CD14-positive monocyte (primary cell): ENCODE results near the gene CDC45. TPM values are rescaled to one million over a fixed set of nuclear protein-coding genes. Genes with fewer than 3 reads are reported as not detected.

ENCODE experiments used
- DNase-seq, 3 donors: peaks; one replicate each; pipeline ENCODE4 v3.0.0-alpha.2; 2011 to 2022
- H2AFZ ChIP-seq: 2 replicates; pipeline ENCODE4 v1.6.0; 2012; ENCODE audit warnings: mild to moderate bottlenecking, low read depth, low read length, inconsistent platforms; ENCODE audit not compliant: insufficient read depth, poor library complexity, severe bottlenecking
- H3K27ac ChIP-seq, 2 donors: 1 replicate in 1 of 2; 2 replicates in 1 of 2; pipeline ENCODE4 v1.5.1; 2012 to 2013; ENCODE audit warnings: low read length in 2 of 2, control low read depth in 1 of 2, inconsistent platforms in 1 of 2, low read depth in 1 of 2, mild to moderate bottlenecking in 1 of 2
- H3K27me3 ChIP-seq, 2 donors: one replicate each; pipeline versions ENCODE4 v1.6.0 to v1.6.1; 2011 to 2013; ENCODE audit warnings: low read length in 2 of 2; ENCODE audit not compliant: control insufficient read depth in 2 of 2, insufficient read depth in 2 of 2
- H3K36me3 ChIP-seq, 2 donors: replicated peaks in 1 of 2; 1 replicate in 1 of 2; 2 replicates in 1 of 2; pipeline versions ENCODE4 v1.5.1 to v1.6.1; 2012 to 2013; ENCODE audit warnings: low read length in 2 of 2, control low read depth in 1 of 2, inconsistent platforms in 1 of 2, mild to moderate bottlenecking in 1 of 2; ENCODE audit not compliant: insufficient read depth in 2 of 2, control insufficient read depth in 1 of 2
- H3K4me1 ChIP-seq, 2 donors: 1 replicate in 1 of 2; 2 replicates in 1 of 2; pipeline versions ENCODE4 v1.5.1 to v1.6.1; 2012 to 2013; ENCODE audit warnings: low read length in 2 of 2, control low read depth in 1 of 2, inconsistent platforms in 1 of 2, mild to moderate bottlenecking in 1 of 2, moderate library complexity in 1 of 2; ENCODE audit not compliant: insufficient read depth in 2 of 2, control insufficient read depth in 1 of 2
- H3K4me2 ChIP-seq: replicated peaks from 2 replicates; pipeline ENCODE3; 2012; ENCODE audit warnings: low read length, moderate library complexity, mild to moderate bottlenecking; ENCODE audit not compliant: poor library complexity, severe bottlenecking; ENCODE audit errors: extremely low read depth
- H3K4me3 ChIP-seq, 3 experiments: fragments of 200-600 bp in 1 of 3; sonication (generic) in 1 of 3; replicated peaks in 1 of 3; 1 replicate in 2 of 3; 2 replicates in 1 of 3; pipeline ENCODE4 v1.5.1; 2011 to 2013; ENCODE audit warnings: low read length in 3 of 3, mild to moderate bottlenecking in 3 of 3, control low read depth in 2 of 3, low read depth in 2 of 3, inconsistent platforms in 1 of 3, moderate library complexity in 1 of 3
- H3K79me2 ChIP-seq: 2 replicates; pipeline ENCODE4 v1.6.0; 2012; ENCODE audit warnings: mild to moderate bottlenecking, control low read depth, inconsistent platforms, low read length, moderate library complexity; ENCODE audit not compliant: insufficient read depth
- H3K9ac ChIP-seq: 2 replicates; pipeline ENCODE4 v1.6.0; 2017; ENCODE audit warnings: low read length, mild to moderate bottlenecking; ENCODE audit not compliant: insufficient read depth, poor library complexity, severe bottlenecking
- H3K9me3 ChIP-seq, 2 donors: replicated peaks in 1 of 2; 1 replicate in 1 of 2; 2 replicates in 1 of 2; pipeline versions ENCODE4 v1.5.1 to v1.6.1; 2012 to 2013; ENCODE audit warnings: low read length in 2 of 2, control low read depth in 1 of 2; ENCODE audit not compliant: control insufficient read depth in 1 of 2, insufficient read depth in 1 of 2
- H4K20me1 ChIP-seq: 2 replicates; pipeline ENCODE4 v1.6.0; 2012; ENCODE audit warnings: mild to moderate bottlenecking, low read length, control low read depth, moderate library complexity; ENCODE audit not compliant: insufficient read depth
- H3K27ac Mint-ChIP-seq, 7 donors: one replicate each; pipeline ENCODE4 v1.8.0; 2020; ENCODE audit warnings: mild to moderate bottlenecking in 7 of 7, mixed read lengths in 7 of 7, moderate library complexity in 6 of 7, inconsistent platforms in 2 of 7
- H3K27me3 Mint-ChIP-seq, 3 donors: one replicate each; pipeline ENCODE4 v1.8.0; 2021 to 2022; ENCODE audit warnings: low read depth in 3 of 3, mild to moderate bottlenecking in 3 of 3, mixed read lengths in 3 of 3, moderate library complexity in 3 of 3, inconsistent platforms in 1 of 3
- H3K36me3 Mint-ChIP-seq, 2 donors: one replicate each; pipeline ENCODE4 v1.8.0; 2020; ENCODE audit warnings: mixed read lengths in 2 of 2, inconsistent platforms in 1 of 2, mild to moderate bottlenecking in 1 of 2
- H3K4me1 Mint-ChIP-seq: one replicate; pipeline ENCODE4 v1.8.0; 2020; ENCODE audit warnings: mild to moderate bottlenecking, mixed read lengths
- H3K4me3 Mint-ChIP-seq, 2 donors: one replicate each; pipeline ENCODE4 v1.8.0; 2020; ENCODE audit warnings: mild to moderate bottlenecking in 2 of 2, mixed read lengths in 2 of 2, moderate library complexity in 1 of 2
- H3K9me3 Mint-ChIP-seq, 7 donors: one replicate each; pipeline ENCODE4 v1.8.0; 2020 to 2022; ENCODE audit warnings: mixed read lengths in 7 of 7, mild to moderate bottlenecking in 6 of 7, moderate library complexity in 6 of 7, inconsistent platforms in 2 of 7
- WGBS: methylation state at CpG from one replicate; pipeline ENCODE4 v1.1.5; 2013; ENCODE audit warnings: missing lambda C conversion rate; ENCODE audit not compliant: insufficient coverage; 5-methylcytosine and 5-hydroxymethylcytosine counted together
- intact Hi-C, 2 donors: fragments of 100-400 bp; cut with micrococcal nuclease; formaldehyde crosslinking; loops; one replicate each; pipeline versions ENCODE4 v1.15.0 to v1.15.1; 2023
- polyA plus RNA-seq, 3 donors: library from polyadenylated mRNA; depleted of rRNA in 1 of 3; unstranded in 2 of 3; stranded (reverse) in 1 of 3; fragments of 300-500 nt in 2 of 3; fragments of >200 nt in 1 of 3; fragmentation: Illumina TruSeq in 2 of 3; gene quantifications; 1 replicate in 2 of 3; 2 replicates in 1 of 3; pipeline ENCODE4 v1.2.3, GENCODE V29; 2012 to 2021
- TF ChIP-seq, protein P1 (sequence below): fragments of 200-600 bp; IDR thresholded peaks from one replicate; pipeline ENCODE4 v1.8.0; 2022; ENCODE audit warnings: antibody characterized with exemption, mild to moderate bottlenecking

Gene CDC45
- polyA plus RNA-seq, 3 donors, result 0.04 TPM; not detected in 2

DNA sequence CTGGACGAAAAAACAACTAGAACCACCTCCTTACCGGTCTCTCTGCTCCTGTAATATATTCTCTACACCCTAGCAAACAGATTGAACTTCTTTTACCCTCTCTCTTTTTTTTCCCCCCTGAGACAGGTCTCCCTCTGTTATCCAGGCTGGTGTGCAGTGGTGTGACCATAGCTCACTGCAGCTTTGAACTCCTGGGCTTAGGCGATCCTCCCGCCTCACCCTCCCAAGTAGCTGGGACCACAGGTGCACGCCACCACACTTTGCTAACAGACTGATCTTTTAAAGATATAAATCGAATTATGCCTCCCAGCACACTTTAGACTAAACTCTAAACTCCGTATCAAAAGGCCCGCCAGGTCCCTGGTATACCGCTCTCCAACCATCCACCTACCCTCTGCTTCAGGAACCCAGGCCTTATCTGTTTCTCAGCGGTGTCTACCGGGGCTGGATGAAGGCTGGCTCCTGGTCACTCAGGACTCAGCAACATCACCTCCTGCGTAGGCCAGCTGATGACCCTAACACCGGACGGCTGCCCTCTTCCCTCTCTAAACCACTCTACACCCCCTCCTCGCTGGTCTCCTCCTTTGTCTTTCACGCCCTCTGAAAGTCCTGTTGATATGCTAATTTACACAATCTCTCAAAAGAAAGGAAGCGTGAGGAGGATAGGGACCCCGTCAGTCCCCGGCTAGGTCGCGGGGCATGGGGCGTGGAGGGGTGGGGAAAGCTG is 33.0 kb upstream of the CDC45 start:
- Histone ChIP-seq H3K4me2 (peak overlapping the region; percentile 84), H4K20me1 (peaks cover 36% of the 10 kb centered on the region), H3K4me1 (peaks cover 16 to 26% of the 10 kb centered on the region in 2 donors), H3K27ac (peak overlapping the region; percentile 58 to 87), H3K4me3 (peak overlapping the region; percentile 54 to 82 (median 69)), H3K36me3 (peaks cover 34 to 49% of the 10 kb centered on the region in 2 donors), H3K79me2 (peaks cover 59% of the 10 kb centered on the region), H3K9ac (peak overlapping the region; percentile 93), H2AFZ (peak overlapping the region; percentile 97), H3K27me3 (no peaks in the 10 kb centered on the region), H3K9me3 (no peaks in the 10 kb centered on the region)
- peak overlapping the region; percentile 90 to 91 for H3K4me3 Mint-ChIP-seq
- intact Hi-C loops, result loop anchor here (2.0 kb wide), 1 partner anchor 14 kb away; the partner anchor contains the start of gene MRPL40 (in 2 of the 2)
- H3K27me3 Mint-ChIP-seq, result no peaks in the 10 kb centered on the region
- TF ChIP-seq, protein P1, sequence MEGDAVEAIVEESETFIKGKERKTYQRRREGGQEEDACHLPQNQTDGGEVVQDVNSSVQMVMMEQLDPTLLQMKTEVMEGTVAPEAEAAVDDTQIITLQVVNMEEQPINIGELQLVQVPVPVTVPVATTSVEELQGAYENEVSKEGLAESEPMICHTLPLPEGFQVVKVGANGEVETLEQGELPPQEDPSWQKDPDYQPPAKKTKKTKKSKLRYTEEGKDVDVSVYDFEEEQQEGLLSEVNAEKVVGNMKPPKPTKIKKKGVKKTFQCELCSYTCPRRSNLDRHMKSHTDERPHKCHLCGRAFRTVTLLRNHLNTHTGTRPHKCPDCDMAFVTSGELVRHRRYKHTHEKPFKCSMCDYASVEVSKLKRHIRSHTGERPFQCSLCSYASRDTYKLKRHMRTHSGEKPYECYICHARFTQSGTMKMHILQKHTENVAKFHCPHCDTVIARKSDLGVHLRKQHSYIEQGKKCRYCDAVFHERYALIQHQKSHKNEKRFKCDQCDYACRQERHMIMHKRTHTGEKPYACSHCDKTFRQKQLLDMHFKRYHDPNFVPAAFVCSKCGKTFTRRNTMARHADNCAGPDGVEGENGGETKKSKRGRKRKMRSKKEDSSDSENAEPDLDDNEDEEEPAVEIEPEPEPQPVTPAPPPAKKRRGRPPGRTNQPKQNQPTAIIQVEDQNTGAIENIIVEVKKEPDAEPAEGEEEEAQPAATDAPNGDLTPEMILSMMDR, result no peak
- H3K4me1 Mint-ChIP-seq, result peaks cover 25% of the 10 kb centered on the region
- peak overlapping the region; percentile 78 to 92 (median 88) for H3K27ac Mint-ChIP-seq
- WGBS, result 34% methylated on average over 14 of the region's 22 CpGs
- H3K9me3 Mint-ChIP-seq, result peaks cover 0 to 1% (median 0%) of the 10 kb centered on the region in 7 donors
- peaks cover 40 to 51% of the 10 kb centered on the region in 2 donors for H3K36me3 Mint-ChIP-seq
- peak in 1 of 3 donors; percentile 9 for DNase-seq

DNA sequence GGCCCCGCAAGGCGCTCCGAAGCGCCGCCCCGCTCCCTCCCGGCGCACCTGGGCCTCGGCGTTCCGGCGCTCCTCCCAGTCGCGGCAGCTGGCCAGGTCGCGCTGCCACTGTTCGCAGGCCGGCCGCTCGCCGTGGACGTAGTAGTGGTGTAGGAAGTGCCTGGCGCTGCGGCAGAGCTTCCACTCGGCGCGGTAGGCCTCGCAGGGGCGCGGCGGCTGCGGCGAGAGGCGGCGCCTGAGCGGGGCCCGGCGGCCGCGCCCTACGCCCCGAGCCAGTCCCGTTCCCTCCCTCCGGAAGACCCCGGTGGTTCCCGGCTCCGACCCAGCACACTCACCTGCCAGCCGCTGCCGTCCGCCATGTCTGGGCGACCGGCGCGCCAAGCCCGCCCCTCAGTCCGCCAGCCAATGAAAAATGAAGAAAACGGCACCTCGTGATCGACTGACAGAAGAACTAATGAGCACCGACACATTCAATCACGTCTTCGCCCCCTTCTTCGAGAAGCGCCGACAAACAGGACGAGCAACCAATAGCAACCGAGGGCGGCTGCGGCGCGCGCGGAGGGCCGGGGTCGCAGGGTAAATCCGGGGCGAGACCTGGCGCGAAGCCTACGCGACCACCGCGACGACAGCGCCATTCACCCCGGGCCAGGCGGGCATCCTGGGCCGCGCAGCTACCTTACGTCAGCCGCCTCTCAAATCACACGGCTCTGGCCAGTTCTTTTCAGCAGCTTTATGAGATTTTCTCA is 32.2 kb upstream of the CDC45 start, which contains the start of gene C22orf39:
Gene C22orf39, minus strand, starts transcription at position 382 of the 746 bp plus-strand sequence. Its CDS starts 23 bp downstream, at position 359.
- Histone ChIP-seq H3K4me2 (peak within 1 kb of the TSS; percentile 84), H3K9me3 (no peaks in the 10 kb centered on the region), H3K9ac (peak within 1 kb of the TSS; percentile 93), H3K79me2 (peaks cover 52% of the 10 kb centered on the region), H3K4me3 (peak within 1 kb of the TSS; percentile 54 to 82 (median 69)), H3K27me3 (no peaks in the 10 kb centered on the region), H2AFZ (peak within 1 kb of the TSS; percentile 97), H3K27ac (peak within 1 kb of the TSS; percentile 58 to 87), H3K4me1 (peaks cover 16 to 26% of the 10 kb centered on the region in 2 donors), H3K36me3 (peaks cover 31 to 49% of the 10 kb centered on the region in 2 donors), H4K20me1 (peaks cover 28% of the 10 kb centered on the region)
- intact Hi-C loops, result loop anchor here (2.0 kb wide), 1 partner anchor 15 kb away; the partner anchor contains the start of gene MRPL40 (in 2 of the 2)
- under 1% methylated on average over 90 of the region's 92 CpGs for WGBS
- H3K27me3 Mint-ChIP-seq, result no peaks in the 10 kb centered on the region
- peak; percentile 80 to 86 (median 84) for DNase-seq
- peaks cover 0 to 1% (median 0%) of the 10 kb centered on the region in 7 donors for H3K9me3 Mint-ChIP-seq
- H3K27ac Mint-ChIP-seq, result peak within 1 kb of the TSS; percentile 80 to 96 (median 94)
- peak within 1 kb of the TSS; percentile 91 to 96 for H3K4me3 Mint-ChIP-seq
- H3K4me1 Mint-ChIP-seq, result peaks cover 25% of the 10 kb centered on the region
- H3K36me3 Mint-ChIP-seq, result peaks cover 44 to 52% of the 10 kb centered on the region in 2 donors
- TF ChIP-seq, protein P1, result no peak
